HG03135 (cell line): ENCODE results near the gene DSC3.

Source experiments
- ATAC-seq: cut with Tn5 transposase; IDR thresholded peaks from one replicate; pipeline ENCODE4 v1.9.1; 2021; ENCODE audit warnings: mild to moderate bottlenecking, moderate library complexity; ENCODE audit not compliant: unreplicated experiment

Gene DSC3

DNA sequence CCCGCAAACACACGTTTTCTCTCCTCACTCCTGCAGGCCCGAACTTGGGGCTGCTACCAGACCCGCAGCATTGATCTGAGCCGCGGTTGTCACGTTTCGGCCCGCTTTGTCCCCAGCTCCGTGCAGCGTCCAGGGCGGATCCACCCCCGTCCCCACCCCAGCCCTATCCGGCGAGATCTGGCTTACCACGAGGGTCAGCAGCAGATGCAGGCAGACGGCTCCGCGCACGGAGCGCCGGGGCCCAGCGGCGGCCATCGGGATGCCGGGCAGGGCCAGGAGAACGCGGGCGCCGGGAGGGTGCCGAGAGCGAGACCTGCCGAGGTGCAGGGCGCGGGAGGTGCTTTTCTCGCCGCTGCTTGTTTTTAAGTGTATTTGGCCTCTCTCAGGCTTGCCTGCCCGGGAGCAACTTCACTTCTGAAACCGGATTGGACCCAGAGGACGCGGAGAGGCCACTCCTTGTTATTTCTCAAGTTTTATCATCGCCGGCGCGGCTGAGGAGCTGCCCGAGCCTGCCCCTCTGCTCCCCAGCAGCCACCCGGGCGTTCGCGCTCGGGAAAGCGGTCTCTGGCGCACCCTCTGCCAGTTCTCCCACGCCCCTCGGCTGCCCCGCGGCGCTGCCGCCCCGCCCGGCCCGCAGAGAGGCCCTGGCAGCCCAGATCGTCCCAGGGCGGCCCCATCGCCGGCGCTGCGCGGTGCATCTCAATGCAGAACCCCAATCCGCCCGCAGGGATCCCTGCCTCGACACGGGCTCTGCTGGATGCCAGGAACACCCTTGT, at the start of gene DSC3:
DSC3 (minus strand) TSS at position 337 of the 776 bp plus-strand sequence; CDS start at position 255, 82 bp downstream.
- no peak for ATAC-seq

DNA sequence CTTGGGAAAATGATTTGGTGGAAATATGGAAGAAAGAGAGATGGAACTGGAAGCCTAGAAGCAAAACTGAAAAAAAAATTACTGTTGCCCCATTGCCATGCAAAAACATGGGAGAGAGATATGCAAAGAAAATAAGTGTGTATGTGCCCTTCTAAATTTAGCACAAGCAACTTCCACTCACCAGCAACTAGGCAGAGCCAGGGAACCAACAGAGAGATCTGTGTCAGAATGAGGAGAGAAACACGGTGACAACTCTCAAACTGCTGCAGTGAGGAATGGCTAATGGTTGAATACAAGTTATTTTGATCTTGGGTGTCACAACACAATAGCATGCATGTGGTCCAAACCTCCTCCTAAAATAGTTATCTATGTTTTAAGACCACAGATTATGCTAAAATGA, 48.8 kb upstream of the DSC3 start:
- ATAC-seq: no peak

DNA sequence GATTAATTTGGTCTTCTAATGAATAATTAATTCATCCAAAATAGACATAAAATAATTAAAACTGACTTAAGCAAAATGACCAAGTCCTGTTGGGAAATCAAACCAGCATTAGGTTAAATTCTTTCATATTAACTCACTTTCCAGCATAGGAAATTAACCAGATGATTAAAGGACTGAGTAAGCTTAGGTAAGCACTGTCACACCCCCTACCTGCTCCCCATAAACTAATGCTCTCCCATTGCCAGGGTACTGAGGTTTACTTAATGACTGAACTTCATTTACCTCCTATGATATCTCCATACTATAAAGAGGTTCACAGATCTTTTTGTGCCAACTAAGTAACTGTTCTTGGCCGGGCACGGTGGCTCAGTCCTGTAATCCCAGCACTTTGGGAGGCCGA, 46.0 kb upstream of the DSC3 start:
- no peak for ATAC-seq

DNA sequence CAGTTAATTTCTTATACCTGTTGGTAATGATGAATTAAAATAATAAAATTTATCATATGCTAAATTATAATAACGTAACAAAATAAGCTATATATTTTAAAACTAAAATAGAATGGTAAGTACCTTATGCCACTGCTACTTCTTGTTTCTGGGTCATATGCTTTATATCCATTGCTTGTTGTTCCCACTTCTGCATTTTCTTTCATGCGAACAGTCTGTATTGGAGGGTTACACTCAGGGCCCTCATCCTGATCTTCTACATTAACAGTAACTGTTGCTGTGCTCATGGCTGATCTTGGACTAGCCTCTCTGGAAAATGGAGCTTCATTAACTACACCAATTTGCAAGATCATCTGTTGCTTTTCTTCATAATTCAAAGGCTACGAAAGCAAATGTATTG, 37.4 kb upstream of the DSC3 start:
- ATAC-seq: no peak

DNA sequence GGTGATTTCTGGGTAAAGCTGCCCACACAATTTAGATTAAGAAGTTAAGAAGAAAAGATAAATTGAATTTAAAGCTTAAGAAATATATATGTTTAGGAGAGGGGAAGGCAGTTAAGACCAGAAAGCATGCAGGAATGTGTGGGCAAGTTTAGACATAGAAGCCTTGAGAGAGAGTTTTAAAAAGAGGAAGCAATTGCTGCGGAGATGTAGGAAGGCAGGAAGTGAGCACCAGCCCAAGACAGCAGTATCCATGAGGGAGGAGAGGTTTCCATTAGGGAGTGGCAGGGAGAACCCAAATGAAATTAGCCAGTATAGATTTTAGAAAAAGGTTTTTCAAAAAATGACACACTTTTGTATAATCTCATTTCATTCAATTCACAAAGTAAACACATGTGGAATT, 35.3 kb upstream of the DSC3 start:
- ATAC-seq: no peak

DNA sequence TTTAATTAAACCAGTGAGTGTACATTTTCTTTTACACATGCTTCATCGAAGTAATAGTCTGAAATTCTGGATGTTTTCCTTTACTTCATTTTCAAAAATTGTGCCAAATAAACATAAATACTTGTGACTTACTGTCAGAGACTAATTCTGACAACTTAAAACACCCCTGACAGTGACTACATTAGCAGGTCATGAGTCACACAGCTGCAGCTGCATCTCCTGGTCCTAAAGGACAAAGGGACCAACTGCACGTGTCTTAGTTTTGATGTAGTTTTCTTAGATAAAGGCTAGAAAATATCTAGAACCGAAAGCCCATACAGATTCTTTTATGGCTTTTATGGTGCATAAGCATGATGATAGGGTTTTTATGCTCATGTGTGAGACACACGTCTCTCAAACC, 29.6 kb upstream of the DSC3 start:
- no peak for ATAC-seq

DNA sequence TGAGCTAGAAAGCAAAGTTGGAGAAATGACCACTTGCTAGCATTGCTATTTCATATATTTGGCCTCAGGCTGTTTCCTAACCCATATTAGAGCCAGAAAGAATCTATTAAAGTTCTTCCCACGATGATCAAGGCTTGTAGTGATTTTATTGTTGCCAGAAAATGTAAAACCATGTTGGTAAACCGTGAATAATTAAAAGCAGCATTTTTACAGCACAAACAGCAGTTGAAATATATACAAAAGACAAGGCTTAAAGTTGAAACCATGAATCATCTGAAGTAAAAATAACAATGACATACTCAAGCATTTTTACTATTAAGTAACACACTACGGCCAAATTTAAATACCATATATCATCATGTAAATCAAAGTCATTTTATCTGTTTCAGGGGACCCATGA, 27.7 kb upstream of the DSC3 start:
- no peak for ATAC-seq

DNA sequence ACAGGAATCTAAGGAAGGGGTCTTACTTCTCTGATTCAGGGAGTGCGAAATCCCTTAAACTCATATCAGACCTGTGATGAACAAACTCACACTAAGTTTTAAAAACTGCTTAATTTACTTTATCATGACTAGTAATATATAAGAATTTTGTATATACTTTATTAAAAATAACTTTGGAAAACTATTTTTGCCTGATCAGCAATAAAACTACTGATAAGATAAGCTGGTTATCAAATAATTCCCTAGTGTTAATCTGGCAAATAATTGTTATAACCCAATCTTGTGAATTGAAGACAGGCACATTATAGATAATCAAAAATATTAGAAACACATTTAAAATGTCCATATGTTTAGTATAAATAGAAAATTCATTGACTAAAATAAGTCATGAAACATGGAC, 23.7 kb upstream of the DSC3 start:
- ATAC-seq: no peak

DNA sequence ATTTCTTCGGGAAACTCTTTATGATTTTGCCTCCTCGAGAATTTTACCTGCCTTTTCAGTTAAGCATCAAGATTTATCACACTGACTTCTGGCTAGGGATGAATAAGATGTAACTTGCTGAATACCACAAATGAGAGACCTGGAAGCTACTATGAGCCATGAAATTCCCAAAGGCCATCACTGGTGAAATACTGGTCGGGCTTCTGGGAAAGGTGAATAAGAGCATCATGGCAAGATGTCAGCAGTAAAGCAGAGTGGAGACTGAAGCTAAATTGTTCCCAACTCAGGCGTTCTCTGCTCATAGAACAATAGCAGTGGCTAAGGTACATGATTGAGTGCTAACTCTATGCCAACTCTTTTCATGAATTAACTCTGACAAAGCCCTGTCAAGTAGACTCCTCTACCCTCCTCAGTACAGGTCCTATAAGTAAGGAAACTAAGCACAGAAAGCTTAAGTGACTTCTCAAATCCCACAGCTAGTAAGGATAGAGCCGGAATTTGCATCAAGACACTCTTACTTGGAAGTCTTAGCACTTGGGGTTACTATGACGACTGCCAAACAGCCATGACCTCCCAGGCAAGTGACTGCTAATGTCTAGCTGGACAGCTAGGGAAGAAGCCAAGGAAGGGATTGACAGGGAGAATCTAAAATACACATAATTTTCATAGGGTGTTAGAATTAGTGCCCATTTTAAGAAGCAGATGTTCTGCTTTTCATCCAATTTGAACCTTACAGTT, 22.7 kb upstream of the DSC3 start:
- ATAC-seq: no peak

DNA sequence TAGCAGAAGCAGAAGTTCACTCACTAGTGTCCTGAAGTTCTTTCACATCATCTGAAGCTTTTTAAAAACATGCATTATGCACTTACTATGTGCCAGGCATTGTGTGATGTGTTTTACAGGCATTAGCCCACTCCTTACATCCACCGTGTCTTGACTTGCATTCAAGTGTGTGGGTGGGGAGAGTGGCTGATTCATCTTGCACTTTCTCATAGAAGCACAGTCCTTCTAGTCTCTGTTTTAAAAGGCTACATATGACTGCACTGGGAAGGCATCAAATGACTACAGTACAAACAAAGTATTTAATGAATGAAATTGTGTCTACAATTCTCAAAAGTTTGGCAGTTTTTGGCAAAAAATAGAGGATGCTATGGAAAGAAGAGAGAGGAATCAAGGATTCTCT, 21.6 kb upstream of the DSC3 start:
- ATAC-seq: no peak

DNA sequence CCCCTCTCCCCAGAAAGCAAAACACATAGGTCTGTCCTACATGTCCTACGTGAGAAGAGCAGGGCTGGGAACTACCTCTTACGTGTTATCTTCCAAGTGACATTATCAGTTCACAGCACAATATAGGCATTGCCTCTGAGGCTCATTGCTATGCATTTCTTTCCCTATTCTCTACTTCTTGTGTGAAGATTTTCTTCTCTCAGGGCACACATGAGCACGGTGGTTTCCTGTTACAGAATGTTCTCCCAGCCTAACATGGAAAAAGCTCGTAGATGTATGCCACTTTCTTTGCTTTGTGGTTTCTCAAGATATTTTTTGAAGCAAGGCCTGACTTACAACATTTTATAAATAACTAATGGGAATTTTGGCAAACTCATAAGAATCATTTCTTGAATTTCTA, 19.4 kb upstream of the DSC3 start:
- ATAC-seq: no peak

DNA sequence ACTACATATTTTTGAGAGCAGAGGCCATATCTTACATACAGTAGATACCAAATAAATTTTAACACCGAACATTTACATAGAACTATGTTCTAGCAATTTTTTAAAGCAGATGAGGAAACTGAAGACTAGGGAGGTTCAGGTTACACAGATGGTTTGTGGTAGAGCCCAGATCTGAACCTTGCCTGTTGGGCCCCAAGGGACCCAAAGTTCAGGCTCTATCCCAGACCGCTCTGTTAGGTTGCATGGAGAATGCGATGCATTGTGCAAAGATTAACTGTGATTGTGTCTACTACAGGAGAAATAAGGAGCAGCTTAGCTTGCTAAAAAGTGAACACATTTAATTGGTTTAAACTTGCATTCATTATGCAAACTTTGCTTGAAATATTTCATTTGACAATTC, 16.4 kb upstream of the DSC3 start:
- ATAC-seq: no peak

DNA sequence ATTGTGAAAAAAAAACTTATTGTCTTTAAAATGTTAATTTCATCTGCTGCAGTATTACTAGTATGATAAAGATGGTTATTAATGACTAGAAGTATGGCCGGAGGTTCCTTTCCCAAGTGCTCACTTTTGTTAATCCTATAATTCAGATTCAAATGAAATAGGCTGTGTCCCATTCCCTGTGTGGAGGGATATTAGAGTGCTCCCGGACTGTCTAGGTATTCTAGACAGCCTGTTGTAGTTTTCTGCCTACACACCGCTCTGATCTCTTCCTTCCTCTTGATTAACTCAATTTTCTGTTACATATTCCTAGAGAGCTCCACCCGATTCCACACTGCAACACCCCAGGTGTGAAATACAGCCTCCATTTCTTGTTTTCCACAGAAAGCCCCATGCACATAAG, 15.4 kb upstream of the DSC3 start:
- ATAC-seq: no peak

DNA sequence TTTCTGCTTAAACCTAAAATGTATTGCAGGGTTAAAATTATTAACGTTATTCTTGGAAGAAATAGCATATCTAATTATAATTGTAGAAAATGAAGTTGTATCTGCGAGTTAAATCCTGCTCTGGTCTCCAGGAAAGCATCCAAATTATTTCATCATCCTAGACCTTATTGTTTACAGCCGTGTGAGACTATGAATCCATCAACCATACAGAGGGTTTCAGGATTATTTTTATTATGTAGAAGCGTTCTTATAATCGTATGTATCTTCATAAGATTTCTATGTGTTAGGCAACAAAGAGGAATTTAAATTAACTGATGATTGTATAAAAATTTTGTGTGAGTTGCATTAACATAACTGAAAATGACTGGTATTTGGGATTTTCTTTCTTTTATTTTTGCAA, 14.5 kb upstream of the DSC3 start:
- no peak for ATAC-seq

DNA sequence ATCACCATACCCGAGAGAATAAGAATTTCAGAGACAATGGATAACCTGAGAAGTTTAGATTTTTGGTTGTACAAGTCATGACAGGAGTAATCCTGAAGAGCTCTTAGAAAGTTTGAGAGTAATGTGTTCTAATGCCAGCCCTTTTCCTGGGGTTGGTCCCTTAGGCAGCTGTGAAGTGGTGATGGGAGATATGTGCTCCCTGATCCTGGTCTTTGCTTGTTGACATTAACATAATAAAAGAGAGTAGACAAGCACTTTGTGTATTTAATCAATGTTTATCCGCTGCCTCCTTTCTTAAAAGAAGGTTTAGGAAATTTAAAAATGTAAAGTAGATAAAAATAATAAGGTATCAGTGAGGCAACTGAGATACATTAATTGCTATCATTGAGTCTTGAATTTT, 13.8 kb upstream of the DSC3 start:
- ATAC-seq: no peak

DNA sequence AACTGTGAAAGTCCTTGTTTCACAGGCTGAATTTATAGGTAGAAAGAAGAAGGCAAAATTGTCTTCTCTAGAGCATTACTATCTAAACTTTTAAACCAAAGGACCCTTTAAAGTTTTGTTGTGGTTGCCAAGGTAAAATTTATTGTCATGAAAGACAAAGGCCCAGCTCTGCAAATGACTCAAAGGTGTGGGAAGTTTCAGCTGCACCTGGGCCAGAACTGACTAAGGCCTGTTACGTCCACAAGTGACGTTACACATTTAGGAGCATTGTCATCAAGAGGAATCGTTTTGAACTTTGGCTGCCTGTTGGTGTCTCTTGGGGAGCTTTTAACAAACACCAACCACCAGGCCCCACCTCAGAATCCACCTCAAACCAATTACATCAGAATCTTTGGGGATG, 8.1 kb upstream of the DSC3 start:
- no peak for ATAC-seq

DNA sequence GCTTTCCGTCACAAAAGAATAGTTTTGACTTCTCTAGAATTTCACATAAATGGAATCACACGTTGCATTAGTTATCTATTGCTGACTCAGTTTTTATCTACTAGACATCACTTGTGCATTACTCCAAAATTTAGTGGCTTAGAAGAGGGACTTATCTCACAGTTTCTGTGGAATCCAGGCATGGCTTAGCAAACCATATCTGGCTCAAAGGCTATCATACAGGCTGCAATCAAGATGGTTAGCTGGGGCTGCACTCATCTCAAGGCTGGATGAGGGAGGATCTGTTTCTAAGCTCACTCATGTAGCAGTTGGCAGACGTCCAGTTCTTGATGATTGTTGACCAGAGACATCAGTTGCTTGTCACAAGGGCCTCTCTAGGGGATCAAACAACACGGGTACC, 6.6 kb upstream of the DSC3 start:
- ATAC-seq: no peak

DNA sequence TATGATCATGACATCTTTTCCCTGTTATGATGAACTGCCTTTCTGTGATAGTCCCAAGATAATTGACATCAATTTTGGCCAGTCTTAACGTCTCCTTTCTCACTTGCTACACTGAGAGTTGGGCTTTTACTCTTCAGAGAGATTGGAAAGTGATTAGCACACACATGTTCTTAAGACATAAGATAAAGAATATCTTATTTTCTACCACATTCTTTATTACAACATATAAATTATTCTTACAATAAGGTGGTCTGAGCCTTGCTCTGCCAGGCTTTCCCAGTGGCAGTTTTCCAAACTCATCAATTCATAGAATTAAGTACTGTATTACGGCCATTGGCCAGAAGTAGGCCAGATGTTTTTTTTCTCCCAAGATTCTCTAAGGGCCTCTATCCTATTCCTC, 5.7 kb upstream of the DSC3 start:
- no peak for ATAC-seq

DNA sequence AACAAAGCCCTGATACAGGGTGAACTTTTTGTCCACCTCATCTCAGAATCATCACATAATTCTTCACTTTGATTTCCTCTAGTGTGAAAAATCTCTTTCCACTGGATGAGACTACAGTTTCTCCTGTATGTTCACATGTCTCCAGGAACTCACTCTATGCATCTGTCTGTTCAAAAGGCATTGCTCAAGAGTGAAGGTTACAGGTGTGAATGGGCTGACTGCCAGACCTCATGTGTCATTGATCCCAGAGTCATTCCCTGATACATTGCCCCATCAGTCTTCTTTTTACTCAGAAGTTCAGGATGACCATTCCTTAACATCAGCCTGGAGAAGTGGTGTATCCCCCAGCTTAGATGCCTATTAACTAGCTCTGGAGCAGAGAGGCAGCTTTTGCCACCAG, 4.4 kb upstream of the DSC3 start:
- ATAC-seq: no peak

DNA sequence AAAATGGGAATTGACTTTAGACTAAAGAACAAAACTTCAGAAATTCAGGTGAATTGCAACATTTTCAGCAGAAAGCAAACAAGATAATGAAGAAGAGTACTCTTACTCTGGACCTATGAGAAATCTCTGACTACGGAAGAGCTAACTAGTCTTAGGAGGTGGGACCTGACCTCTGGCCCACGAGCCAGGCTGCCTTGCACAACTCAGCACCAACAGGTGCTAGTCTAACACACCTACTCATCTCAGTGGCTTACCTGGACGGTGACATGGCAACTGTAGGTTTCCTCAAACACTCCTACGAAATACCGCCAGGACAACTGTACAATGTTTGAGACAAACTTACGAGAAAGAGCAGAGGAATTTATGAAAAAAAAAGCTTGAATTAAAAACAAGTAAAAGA, 3.1 kb upstream of the DSC3 start:
- ATAC-seq: no peak

DNA sequence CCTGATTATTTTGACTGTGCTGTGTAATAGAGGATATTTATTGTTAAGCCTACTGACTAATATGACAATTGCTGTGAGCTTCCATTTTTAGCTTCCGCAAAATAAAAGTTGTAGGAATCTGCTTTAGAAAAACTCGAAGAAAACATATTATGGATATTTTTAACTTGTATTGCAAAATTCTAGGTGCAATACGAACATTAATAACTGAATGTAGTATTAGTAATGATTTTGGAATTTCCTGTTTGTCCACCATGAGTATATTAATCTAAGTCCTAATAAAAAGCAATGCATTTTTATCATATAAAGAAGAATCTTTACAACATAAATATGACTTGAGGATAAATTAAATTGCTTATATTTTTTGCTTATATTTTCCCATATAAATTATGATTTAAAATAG, 2.4 kb upstream of the DSC3 start:
- no peak for ATAC-seq

DNA sequence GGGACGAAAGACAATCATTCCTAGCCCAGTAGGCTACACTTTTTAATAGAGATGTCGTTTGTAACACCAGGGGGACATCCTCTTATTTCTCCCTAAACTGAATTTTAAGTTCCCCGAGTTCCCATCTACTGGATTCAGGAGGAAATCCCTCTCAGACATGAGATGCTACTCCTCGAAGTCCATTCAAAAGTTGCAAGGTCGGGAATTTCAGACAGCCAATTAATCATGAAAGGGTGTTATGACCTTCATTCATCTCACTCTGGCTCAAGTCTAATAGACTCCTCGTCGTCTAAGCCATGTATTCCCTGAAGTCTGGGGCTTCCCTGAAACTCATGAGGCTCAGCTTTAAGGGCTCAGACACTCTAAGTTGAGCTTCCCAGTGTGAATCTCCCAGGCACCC, 1.2 kb upstream of the DSC3 start:
- ATAC-seq: no peak

DNA sequence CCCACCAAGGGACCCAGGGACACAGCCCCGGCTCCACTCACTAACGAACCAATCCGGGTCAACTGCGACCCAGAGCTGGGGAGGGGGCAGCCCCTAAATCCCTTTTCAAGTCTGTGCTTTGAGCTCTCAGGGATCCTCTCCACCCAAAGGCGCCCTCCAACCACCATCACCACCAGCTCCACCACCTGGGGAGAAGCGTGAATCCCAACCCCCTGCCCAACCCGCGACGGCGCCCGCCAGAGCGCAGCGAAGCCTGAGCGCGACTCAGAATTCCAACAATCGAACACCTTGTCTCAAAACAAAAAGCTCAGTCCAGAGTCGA, 497 bp downstream of the DSC3 start:
- no peak for ATAC-seq
